Measurements from ENCODE around the gene GRIN3A. TPM values are rescaled to one million over a fixed set of nuclear protein-coding genes. Genes with fewer than 3 reads are reported as not detected.

The GRIN3A gene
- total RNA-seq, 1 donor, result not detected

GRCh38 chr9:101533334-101534204 lies 204.9 kb downstream of the GRIN3A start, which contains the start of gene RNF20:
Gene RNF20 (plus strand): TSS chr9:101533853. CDS start chr9:101535424, 1,571 bp downstream.
- H2AFZ ChIP-seq (ENCODE audit: low read length), result peak within 1 kb of the TSS; percentile 100
- H3K27ac ChIP-seq (ENCODE audit: low read depth, low read length), result peak within 1 kb of the TSS; percentile 100
- peak within 1 kb of the TSS; percentile 92 for H3K4me2 ChIP-seq (ENCODE audit: insufficient read depth, low read length)
- peaks cover 40% of the 10 kb centered on the region for H3K79me2 ChIP-seq (ENCODE audit: insufficient read depth, low read length)
- DNase-seq (ENCODE audit: insufficient read length, low spot score, missing footprints), result peak; percentile 94
- H3K4me3 ChIP-seq (ENCODE audit: insufficient read depth, low read length), result peak within 1 kb of the TSS; percentile 87
- peaks cover 14% of the 10 kb centered on the region for H3K4me1 ChIP-seq (ENCODE audit: insufficient read depth, low read length)
- H3K9me3 ChIP-seq (ENCODE audit: low read depth, low read length), result no peaks in the 10 kb centered on the region
- H3K27me3 ChIP-seq (ENCODE audit: insufficient read depth, low read length), result no peaks in the 10 kb centered on the region
- peaks cover 5% of the 10 kb centered on the region for H3K36me3 ChIP-seq (ENCODE audit: insufficient read depth, low read length)
- TF ChIP-seq, protein P1, sequence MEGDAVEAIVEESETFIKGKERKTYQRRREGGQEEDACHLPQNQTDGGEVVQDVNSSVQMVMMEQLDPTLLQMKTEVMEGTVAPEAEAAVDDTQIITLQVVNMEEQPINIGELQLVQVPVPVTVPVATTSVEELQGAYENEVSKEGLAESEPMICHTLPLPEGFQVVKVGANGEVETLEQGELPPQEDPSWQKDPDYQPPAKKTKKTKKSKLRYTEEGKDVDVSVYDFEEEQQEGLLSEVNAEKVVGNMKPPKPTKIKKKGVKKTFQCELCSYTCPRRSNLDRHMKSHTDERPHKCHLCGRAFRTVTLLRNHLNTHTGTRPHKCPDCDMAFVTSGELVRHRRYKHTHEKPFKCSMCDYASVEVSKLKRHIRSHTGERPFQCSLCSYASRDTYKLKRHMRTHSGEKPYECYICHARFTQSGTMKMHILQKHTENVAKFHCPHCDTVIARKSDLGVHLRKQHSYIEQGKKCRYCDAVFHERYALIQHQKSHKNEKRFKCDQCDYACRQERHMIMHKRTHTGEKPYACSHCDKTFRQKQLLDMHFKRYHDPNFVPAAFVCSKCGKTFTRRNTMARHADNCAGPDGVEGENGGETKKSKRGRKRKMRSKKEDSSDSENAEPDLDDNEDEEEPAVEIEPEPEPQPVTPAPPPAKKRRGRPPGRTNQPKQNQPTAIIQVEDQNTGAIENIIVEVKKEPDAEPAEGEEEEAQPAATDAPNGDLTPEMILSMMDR (IDR thresholded peaks at IDR 0.05; ENCODE audit: extremely low read depth, low read depth, low read length), result no peak
- peaks cover 12% of the 10 kb centered on the region for H4K20me1 ChIP-seq (ENCODE audit: insufficient read depth, low read length)

DNA sequence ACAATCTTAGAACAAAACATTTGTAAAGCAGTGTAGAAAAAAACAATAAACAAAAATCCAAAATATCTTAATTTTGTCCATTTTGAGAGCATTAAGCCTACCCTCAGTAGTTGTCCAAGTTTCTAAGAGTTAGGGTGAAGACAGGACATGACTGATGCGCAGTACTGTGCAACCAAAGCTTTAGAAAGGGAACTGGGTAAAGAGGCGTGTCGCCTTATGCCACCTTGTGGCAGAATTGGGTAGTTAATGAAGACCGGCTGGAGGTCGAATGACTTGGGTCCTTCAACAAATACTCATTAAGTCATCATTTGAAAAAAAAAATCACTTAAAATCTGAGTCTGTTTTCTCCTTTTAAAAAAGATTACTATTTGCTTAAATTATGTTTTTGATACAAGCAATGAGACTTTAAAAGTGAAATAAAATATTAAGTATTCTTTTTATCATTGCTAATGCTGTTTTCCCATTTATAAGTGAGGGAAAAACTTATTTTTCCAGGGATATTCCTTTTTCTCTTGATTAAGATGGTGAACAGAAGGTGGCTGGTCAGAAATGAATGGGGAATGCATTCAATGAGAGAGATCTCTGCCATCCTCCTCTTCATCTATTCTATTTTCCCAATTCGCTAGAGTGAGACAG lies 208.3 kb downstream of the GRIN3A start:
- no peaks in the 10 kb centered on the region for H3K27me3 ChIP-seq (ENCODE audit: insufficient read depth, low read length)
- TF ChIP-seq, protein P1 (IDR thresholded peaks at IDR 0.05; ENCODE audit: extremely low read depth, low read depth, low read length), result peak; percentile 80
- no peaks in the 10 kb centered on the region for H3K9me3 ChIP-seq (ENCODE audit: low read depth, low read length)
- H2AFZ ChIP-seq (ENCODE audit: low read length), result no peak overlapping the region
- no peaks in the 10 kb centered on the region for H4K20me1 ChIP-seq (ENCODE audit: insufficient read depth, low read length)
- no peak overlapping the region for H3K27ac ChIP-seq (ENCODE audit: low read depth, low read length)
- peaks cover 1% of the 10 kb centered on the region for H3K36me3 ChIP-seq (ENCODE audit: insufficient read depth, low read length)
- peaks cover 11% of the 10 kb centered on the region for H3K4me1 ChIP-seq (ENCODE audit: insufficient read depth, low read length)
- no peak overlapping the region for H3K4me2 ChIP-seq (ENCODE audit: insufficient read depth, low read length)
- H3K79me2 ChIP-seq (ENCODE audit: insufficient read depth, low read length), result peaks cover 11% of the 10 kb centered on the region
- peak; percentile 41 for DNase-seq (ENCODE audit: insufficient read length, low spot score, missing footprints)
- no peak overlapping the region for H3K4me3 ChIP-seq (ENCODE audit: insufficient read depth, low read length)

DNA sequence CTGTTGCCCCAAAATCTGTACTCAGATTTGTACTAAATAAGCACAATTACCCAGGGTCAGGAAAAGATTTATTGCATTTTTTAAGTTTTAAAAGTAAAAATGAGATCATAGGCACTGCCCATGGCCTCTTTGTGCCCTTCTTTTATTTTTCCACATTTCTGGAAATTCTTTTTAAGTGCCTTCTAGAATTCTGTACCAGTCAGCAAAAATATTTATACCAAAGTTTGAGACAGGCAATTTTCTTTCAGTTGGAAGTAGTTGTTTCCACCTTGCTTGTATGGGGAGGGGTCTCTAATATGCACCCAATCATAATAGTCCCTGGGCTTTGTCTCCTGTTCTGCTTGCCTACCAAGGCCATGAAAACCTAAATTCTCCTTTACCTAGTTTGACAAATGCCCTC lies 210.4 kb downstream of the GRIN3A start:
- no peak for DNase-seq (ENCODE audit: insufficient read length, low spot score, missing footprints)
- H2AFZ ChIP-seq (ENCODE audit: low read length), result no peak overlapping the region
- no peaks in the 10 kb centered on the region for H3K79me2 ChIP-seq (ENCODE audit: insufficient read depth, low read length)
- no peak overlapping the region for H3K4me3 ChIP-seq (ENCODE audit: insufficient read depth, low read length)
- TF ChIP-seq, protein P1 (IDR thresholded peaks at IDR 0.05; ENCODE audit: extremely low read depth, low read depth, low read length), result no peak
- H3K4me2 ChIP-seq (ENCODE audit: insufficient read depth, low read length), result no peak overlapping the region
- H4K20me1 ChIP-seq (ENCODE audit: insufficient read depth, low read length), result no peaks in the 10 kb centered on the region
- H3K9me3 ChIP-seq (ENCODE audit: low read depth, low read length), result no peaks in the 10 kb centered on the region
- peaks cover 3% of the 10 kb centered on the region for H3K4me1 ChIP-seq (ENCODE audit: insufficient read depth, low read length)
- H3K27me3 ChIP-seq (ENCODE audit: insufficient read depth, low read length), result no peaks in the 10 kb centered on the region
- no peak overlapping the region for H3K27ac ChIP-seq (ENCODE audit: low read depth, low read length)
- no peaks in the 10 kb centered on the region for H3K36me3 ChIP-seq (ENCODE audit: insufficient read depth, low read length)

- H3K27me3 ChIP-seq (ENCODE audit: insufficient read depth, low read length), result no peaks in the 10 kb centered on the region
- H2AFZ ChIP-seq (ENCODE audit: low read length), result no peak overlapping the region
- no peaks in the 10 kb centered on the region for H3K79me2 ChIP-seq (ENCODE audit: insufficient read depth, low read length)
- H3K4me3 ChIP-seq (ENCODE audit: insufficient read depth, low read length), result no peak overlapping the region
- H4K20me1 ChIP-seq (ENCODE audit: insufficient read depth, low read length), result no peaks in the 10 kb centered on the region
- TF ChIP-seq, protein P1 (IDR thresholded peaks at IDR 0.05; ENCODE audit: extremely low read depth, low read depth, low read length), result no peak
- H3K4me1 ChIP-seq (ENCODE audit: insufficient read depth, low read length), result no peaks in the 10 kb centered on the region
- peak; percentile 19 for DNase-seq (ENCODE audit: insufficient read length, low spot score, missing footprints)
- H3K27ac ChIP-seq (ENCODE audit: low read depth, low read length), result no peak overlapping the region
- H3K9me3 ChIP-seq (ENCODE audit: low read depth, low read length), result no peaks in the 10 kb centered on the region
- no peak overlapping the region for H3K4me2 ChIP-seq (ENCODE audit: insufficient read depth, low read length)
- no peaks in the 10 kb centered on the region for H3K36me3 ChIP-seq (ENCODE audit: insufficient read depth, low read length)
Measured at GRCh38 chr9:101527066-101527465, 211.4 kb downstream of the GRIN3A start.

Data from osteoblast (primary cell).